H9 (cell line): ENCODE results near the gene DPP7. TPM values are rescaled to one million over a fixed set of nuclear protein-coding genes. Genes with fewer than 3 reads are reported as not detected.

Experiments used
- DNase-seq: peaks from one replicate; pipeline ENCODE4 v3.0.0-alpha.2; 2017
- H2AFZ ChIP-seq: one replicate; pipeline ENCODE4 v1.6.1; 2013; ENCODE audit warnings: mild to moderate bottlenecking, low read length, control low read depth, moderate library complexity
- H2AK5ac ChIP-seq: 2 replicates; pipeline ENCODE4 v1.6.1; 2013; ENCODE audit warnings: low read length, control low read depth, mixed read lengths; ENCODE audit not compliant: insufficient read length
- H2BK120ac ChIP-seq: one replicate; pipeline ENCODE4 v1.6.1; 2013; ENCODE audit warnings: low read depth, mild to moderate bottlenecking, low read length, control low read depth, inconsistent platforms; ENCODE audit not compliant: poor library complexity, severe bottlenecking
- H2BK12ac ChIP-seq: 2 replicates; pipeline ENCODE4 v1.6.1; 2013; ENCODE audit warnings: low read length, control low read depth, mixed read lengths, low read depth; ENCODE audit not compliant: insufficient read length
- H2BK15ac ChIP-seq: 2 replicates; pipeline ENCODE4 v1.6.1; 2013; ENCODE audit warnings: low read depth, low read length, control low read depth
- H2BK20ac ChIP-seq: one replicate; pipeline ENCODE4 v1.6.1; 2013; ENCODE audit warnings: low read depth, mild to moderate bottlenecking, low read length, control low read depth, inconsistent platforms; ENCODE audit not compliant: poor library complexity, severe bottlenecking
- H2BK5ac ChIP-seq: 2 replicates; pipeline ENCODE4 v1.6.1; 2013; ENCODE audit warnings: low read length, control low read depth, mixed read lengths; ENCODE audit not compliant: insufficient read length
- H3K14ac ChIP-seq: 2 replicates; pipeline ENCODE4 v1.6.1; 2013; ENCODE audit warnings: low read length, control low read depth; ENCODE audit not compliant: insufficient read depth
- H3K18ac ChIP-seq: 2 replicates; pipeline ENCODE4 v1.6.1; 2013; ENCODE audit warnings: low read depth, mild to moderate bottlenecking, mixed read lengths, low read length, control low read depth; ENCODE audit not compliant: insufficient read length
- H3K23ac ChIP-seq: 2 replicates; pipeline ENCODE4 v1.6.1; 2013; ENCODE audit warnings: low read length, control low read depth, mixed read lengths, low read depth; ENCODE audit not compliant: insufficient read length
- H3K23me2 ChIP-seq: 2 replicates; pipeline ENCODE4 v1.6.1; 2013; ENCODE audit warnings: low read depth, mild to moderate bottlenecking, mixed read lengths, low read length, control low read depth; ENCODE audit not compliant: insufficient read length, poor library complexity, severe bottlenecking
- H3K27ac ChIP-seq: 2 replicates; pipeline ENCODE4 v1.5.1; 2013; ENCODE audit warnings: low read length, control low read depth, mixed read lengths, low read depth; ENCODE audit not compliant: insufficient read length
- H3K27me3 ChIP-seq: 2 replicates; pipeline ENCODE4 v1.6.1; 2013; ENCODE audit warnings: low read length, control low read depth, inconsistent platforms; ENCODE audit not compliant: insufficient read depth
- H3K4ac ChIP-seq: 2 replicates; pipeline ENCODE4 v1.6.1; 2013; ENCODE audit warnings: low read depth, mild to moderate bottlenecking, control low read depth, inconsistent platforms, low read length, moderate library complexity
- H3K4me1 ChIP-seq: 2 replicates; pipeline ENCODE4 v1.6.1; 2013; ENCODE audit warnings: low read length, control low read depth, inconsistent platforms; ENCODE audit not compliant: insufficient read depth
- H3K4me2 ChIP-seq: 2 replicates; pipeline ENCODE4 v1.6.1; 2013; ENCODE audit warnings: low read length, control low read depth, mixed read lengths; ENCODE audit not compliant: insufficient read length, insufficient read depth
- H3K56ac ChIP-seq: 2 replicates; pipeline ENCODE4 v1.6.1; 2013; ENCODE audit warnings: low read depth, mild to moderate bottlenecking, mixed read lengths, low read length, control low read depth; ENCODE audit not compliant: insufficient read length
- H3K79me1 ChIP-seq: 2 replicates; pipeline ENCODE4 v1.6.1; 2013; ENCODE audit warnings: low read depth, mild to moderate bottlenecking, moderate library complexity, low read length, control low read depth, inconsistent platforms; ENCODE audit not compliant: insufficient read depth, poor library complexity, severe bottlenecking
- H3K79me2 ChIP-seq: 2 replicates; pipeline ENCODE4 v1.6.1; 2013; ENCODE audit warnings: low read length, control low read depth, inconsistent platforms; ENCODE audit not compliant: insufficient read depth
- H3K9ac ChIP-seq: 2 replicates; pipeline ENCODE4 v1.6.1; 2013; ENCODE audit warnings: low read length, control low read depth, mixed read lengths; ENCODE audit not compliant: insufficient read length; ENCODE audit errors: extremely low read depth
- H3K9me3 ChIP-seq: one replicate; pipeline ENCODE4 v1.6.1; 2013; ENCODE audit warnings: low read depth, low read length, inconsistent platforms; ENCODE audit not compliant: control insufficient read depth
- H3T11ph ChIP-seq: one replicate; pipeline ENCODE4 v1.6.1; 2013; ENCODE audit warnings: mild to moderate bottlenecking, low read length, control low read depth, inconsistent platforms
- H4K20me1 ChIP-seq: one replicate; pipeline ENCODE4 v1.6.1; 2013; ENCODE audit not compliant: control insufficient read depth, insufficient read length, insufficient read depth
- H4K5ac ChIP-seq: 2 replicates; pipeline ENCODE4 v1.6.1; 2013; ENCODE audit warnings: low read depth, mild to moderate bottlenecking, mixed read lengths, low read length, control low read depth; ENCODE audit not compliant: insufficient read length
- H4K8ac ChIP-seq: replicated peaks from 2 replicates; pipeline ENCODE4 v1.6.1; 2013; ENCODE audit warnings: low read length, control low read depth, mixed read lengths, low read depth; ENCODE audit not compliant: insufficient read length
- H4K91ac ChIP-seq: 2 replicates; pipeline ENCODE4 v1.6.1; 2013; ENCODE audit warnings: low read depth, mild to moderate bottlenecking, moderate library complexity, mixed read lengths, low read length, control low read depth; ENCODE audit not compliant: insufficient read length
- H3K27ac Mint-ChIP-seq, 3 experiments: 2 replicates in 2 of 3; 3 replicates in 1 of 3; pipeline ENCODE4 v1.8.0; 2020 to 2021; ENCODE audit warnings: mixed read lengths in 3 of 3, mild to moderate bottlenecking in 1 of 3, moderate library complexity in 1 of 3
- H3K27me3 Mint-ChIP-seq: 2 replicates; pipeline ENCODE4 v1.8.0; 2021; ENCODE audit warnings: low read depth, mild to moderate bottlenecking, moderate library complexity, mixed read lengths
- H3K36me3 Mint-ChIP-seq, 3 experiments: 2 replicates in 2 of 3; 3 replicates in 1 of 3; pipeline ENCODE4 v1.8.0; 2020 to 2021; ENCODE audit warnings: low read depth in 3 of 3, mixed read lengths in 3 of 3; ENCODE audit not compliant: insufficient read depth in 1 of 3
- H3K4me1 Mint-ChIP-seq, 2 experiments: 2 replicates each; pipeline ENCODE4 v1.8.0; 2020; ENCODE audit warnings: mixed read lengths in 2 of 2
- H3K4me3 Mint-ChIP-seq, 2 experiments: 2 replicates in 1 of 2; 3 replicates in 1 of 2; pipeline ENCODE4 v1.8.0; 2020 to 2021; ENCODE audit warnings: mild to moderate bottlenecking in 2 of 2, mixed read lengths in 2 of 2, moderate library complexity in 1 of 2
- H3K9me3 Mint-ChIP-seq, 2 experiments: 2 replicates in 1 of 2; 3 replicates in 1 of 2; pipeline ENCODE4 v1.8.0; 2020; ENCODE audit warnings: mild to moderate bottlenecking in 2 of 2, mixed read lengths in 2 of 2, moderate library complexity in 1 of 2
- CTCF ChIP-seq: fragments of 200-600 bp; sonication (generic); conservative IDR thresholded peaks from 3 replicates; pipeline ENCODE4 v1.8.0; 2021; ENCODE audit warnings: antibody characterized with exemption, mild to moderate bottlenecking
- WGBS: extraction: QIAGEN DNeasy Blood & Tissue Kit; methylation state at CpG from one replicate; pipeline ENCODE4 v1.1.7; 2013; ENCODE audit warnings: missing lambda C conversion rate, low lambda C conversion rate, mixed read lengths; ENCODE audit not compliant: insufficient read length; ENCODE audit errors: extremely low coverage; 5-methylcytosine and 5-hydroxymethylcytosine counted together
- total RNA-seq: library from RNA; stranded (reverse); gene quantifications from 2 replicates; pipeline ENCODE4 v1.2.1, GENCODE V29; 2021

The DPP7 gene
- total RNA-seq, 1 experiment from 2014 or later, result 29.4 TPM

- H3K27me3 Mint-ChIP-seq, result peaks cover 10% of the 10 kb centered on the region
- H4K8ac ChIP-seq, result no peak overlapping the region
- H3K4me1 ChIP-seq, result no peaks in the 10 kb centered on the region
Measured at GRCh38 chr9:137109250-137110146, 5.0 kb downstream of the DPP7 start.

More at GRCh38 chr9:137109250-137110146, 5.0 kb downstream of the DPP7 start:
- H3K27ac Mint-ChIP-seq, result no peak overlapping the region
- WGBS, result no CpG with 5 or more reads among the region's 34 CpGs
- Histone ChIP-seq H2BK20ac (no peak overlapping the region), H3K56ac (no peak overlapping the region), H3K4me2 (no peak overlapping the region), H3K23ac (no peak overlapping the region), H4K5ac (no peak overlapping the region), H2AFZ (no peak overlapping the region), H2BK15ac (no peak overlapping the region), H3K18ac (no peak overlapping the region), H3K9ac (no peak overlapping the region), H2AK5ac (no peak overlapping the region), H4K20me1 (no peaks in the 10 kb centered on the region), H4K91ac (no peak overlapping the region), H3T11ph (no peak overlapping the region), H2BK5ac (no peak overlapping the region), H3K4ac (no peak overlapping the region), H3K27me3 (no peaks in the 10 kb centered on the region; the same call in 1 of the 2 replicates), H3K27ac (no peak overlapping the region), H3K14ac (no peak overlapping the region), H3K9me3 (no peaks in the 10 kb centered on the region), H3K23me2 (no peaks in the 10 kb centered on the region), H3K79me1 (no peaks in the 10 kb centered on the region), H2BK120ac (no peak overlapping the region), H2BK12ac (no peak overlapping the region), H3K79me2 (no peaks in the 10 kb centered on the region)
- no peak for TF ChIP-seq CTCF
- no peak overlapping the region; a peak in 1 of 5 replicates for H3K4me3 Mint-ChIP-seq
- H3K4me1 Mint-ChIP-seq, result no peaks in the 10 kb centered on the region
- no peak for DNase-seq
- peaks cover 1 to 19% (median 5%) of the 10 kb centered on the region in 3 experiments; a peak in 5 of 7 replicates for H3K36me3 Mint-ChIP-seq
- H3K9me3 Mint-ChIP-seq, result no peaks in the 10 kb centered on the region
